ENCODE data around the gene CD63.

- TF ChIP-seq, protein P1, sequence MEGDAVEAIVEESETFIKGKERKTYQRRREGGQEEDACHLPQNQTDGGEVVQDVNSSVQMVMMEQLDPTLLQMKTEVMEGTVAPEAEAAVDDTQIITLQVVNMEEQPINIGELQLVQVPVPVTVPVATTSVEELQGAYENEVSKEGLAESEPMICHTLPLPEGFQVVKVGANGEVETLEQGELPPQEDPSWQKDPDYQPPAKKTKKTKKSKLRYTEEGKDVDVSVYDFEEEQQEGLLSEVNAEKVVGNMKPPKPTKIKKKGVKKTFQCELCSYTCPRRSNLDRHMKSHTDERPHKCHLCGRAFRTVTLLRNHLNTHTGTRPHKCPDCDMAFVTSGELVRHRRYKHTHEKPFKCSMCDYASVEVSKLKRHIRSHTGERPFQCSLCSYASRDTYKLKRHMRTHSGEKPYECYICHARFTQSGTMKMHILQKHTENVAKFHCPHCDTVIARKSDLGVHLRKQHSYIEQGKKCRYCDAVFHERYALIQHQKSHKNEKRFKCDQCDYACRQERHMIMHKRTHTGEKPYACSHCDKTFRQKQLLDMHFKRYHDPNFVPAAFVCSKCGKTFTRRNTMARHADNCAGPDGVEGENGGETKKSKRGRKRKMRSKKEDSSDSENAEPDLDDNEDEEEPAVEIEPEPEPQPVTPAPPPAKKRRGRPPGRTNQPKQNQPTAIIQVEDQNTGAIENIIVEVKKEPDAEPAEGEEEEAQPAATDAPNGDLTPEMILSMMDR (IDR thresholded peaks at IDR 0.05; ENCODE audit: insufficient read depth, low read length, poor library complexity, severe bottlenecking), result no peak
- no peak for TF ChIP-seq EZH2phosphoT487 (conservative IDR thresholded peaks at IDR 0.05; ENCODE audit: low read length)
These were observed 14.1 kb upstream of the CD63 start, which contains the start of gene GDF11 for GRCh38 chr12:55742719-55743405.

Measured in SU-DHL-6 (cell line).